IPS-15b (cell line): ENCODE measurements around the gene ACSL3.

Experiments used
- H3K27me3 ChIP-seq: one replicate; pipeline ENCODE4 v1.6.1; 2013; ENCODE audit warnings: low read length; ENCODE audit not compliant: control insufficient read depth, insufficient read depth
- H3K36me3 ChIP-seq: one replicate; pipeline ENCODE4 v1.6.1; 2013; ENCODE audit warnings: low read length; ENCODE audit not compliant: control insufficient read depth, insufficient read depth
- H3K4me1 ChIP-seq: one replicate; pipeline ENCODE4 v1.6.1; 2013; ENCODE audit warnings: mild to moderate bottlenecking, low read length; ENCODE audit not compliant: control insufficient read depth, insufficient read depth
- H3K4me3 ChIP-seq: one replicate; pipeline ENCODE4 v1.5.1; 2013; ENCODE audit warnings: low read depth, low read length
- H3K9ac ChIP-seq: one replicate; pipeline ENCODE4 v1.6.1; 2013; ENCODE audit warnings: low read depth, mild to moderate bottlenecking, low read length
- H3K9me3 ChIP-seq: one replicate; pipeline ENCODE4 v1.6.1; 2013; ENCODE audit warnings: mild to moderate bottlenecking, low read length; ENCODE audit not compliant: control insufficient read depth, insufficient read depth

ACSL3 gene

GRCh38 chr2:222939208-222939856 lies 78.5 kb downstream of the ACSL3 start:
- H3K36me3 ChIP-seq: no peaks in the 10 kb centered on the region
- no peaks in the 10 kb centered on the region for H3K4me1 ChIP-seq
- no peak overlapping the region for H3K4me3 ChIP-seq
- no peaks in the 10 kb centered on the region for H3K27me3 ChIP-seq
- H3K9ac ChIP-seq: no peak overlapping the region
- no peaks in the 10 kb centered on the region for H3K9me3 ChIP-seq

- Histone ChIP-seq H3K36me3 (no peaks in the 10 kb centered on the region), H3K4me3 (no peak overlapping the region)
Measured at GRCh38 chr2:222939979-222940378, 79.1 kb downstream of the ACSL3 start.

GRCh38 chr2:222941510-222942032 lies 80.7 kb downstream of the ACSL3 start:
- Histone ChIP-seq H3K27me3 (no peaks in the 10 kb centered on the region), H3K4me1 (no peaks in the 10 kb centered on the region), H3K9ac (no peak overlapping the region), H3K36me3 (no peaks in the 10 kb centered on the region), H3K4me3 (no peak overlapping the region), H3K9me3 (no peaks in the 10 kb centered on the region)

More at GRCh38 chr2:222939979-222940378, 79.1 kb downstream of the ACSL3 start:
- Histone ChIP-seq H3K9ac (no peak overlapping the region), H3K4me1 (no peaks in the 10 kb centered on the region), H3K27me3 (no peaks in the 10 kb centered on the region), H3K9me3 (no peaks in the 10 kb centered on the region)

GRCh38 chr2:222942561-222942960 lies 81.7 kb downstream of the ACSL3 start:
- Histone ChIP-seq H3K9ac (no peak overlapping the region), H3K4me3 (no peak overlapping the region), H3K36me3 (no peaks in the 10 kb centered on the region), H3K27me3 (no peaks in the 10 kb centered on the region), H3K9me3 (no peaks in the 10 kb centered on the region), H3K4me1 (no peaks in the 10 kb centered on the region)

DNA sequence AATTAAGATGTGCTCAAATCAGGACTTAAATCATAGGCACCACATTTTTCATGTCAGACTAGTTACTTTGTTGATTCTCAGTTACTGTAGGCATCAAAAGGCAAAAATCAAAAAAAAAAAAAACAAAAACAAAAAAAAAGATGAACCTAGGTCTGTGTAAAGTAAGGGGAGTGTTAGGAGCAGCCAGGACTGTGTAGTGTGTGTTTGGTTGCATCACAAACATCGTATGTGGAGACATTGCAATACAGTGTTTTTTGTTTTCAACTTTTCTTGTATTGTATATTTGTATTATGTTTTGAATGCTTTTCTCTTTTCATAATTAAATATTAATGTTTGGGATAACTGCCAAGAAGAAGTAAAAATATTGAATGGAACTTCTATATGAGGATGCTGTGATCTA lies 82.1 kb downstream of the ACSL3 start:
- Histone ChIP-seq H3K27me3 (no peaks in the 10 kb centered on the region), H3K9ac (no peak overlapping the region), H3K9me3 (no peaks in the 10 kb centered on the region), H3K4me3 (no peak overlapping the region), H3K36me3 (no peaks in the 10 kb centered on the region), H3K4me1 (no peaks in the 10 kb centered on the region)

- no peak overlapping the region for H3K9ac ChIP-seq
- no peaks in the 10 kb centered on the region for H3K27me3 ChIP-seq
- no peaks in the 10 kb centered on the region for H3K4me1 ChIP-seq
- H3K4me3 ChIP-seq: no peak overlapping the region
- H3K36me3 ChIP-seq: no peaks in the 10 kb centered on the region
- no peaks in the 10 kb centered on the region for H3K9me3 ChIP-seq
Measured at GRCh38 chr2:222943820-222944219, 83.0 kb downstream of the ACSL3 start.

DNA sequence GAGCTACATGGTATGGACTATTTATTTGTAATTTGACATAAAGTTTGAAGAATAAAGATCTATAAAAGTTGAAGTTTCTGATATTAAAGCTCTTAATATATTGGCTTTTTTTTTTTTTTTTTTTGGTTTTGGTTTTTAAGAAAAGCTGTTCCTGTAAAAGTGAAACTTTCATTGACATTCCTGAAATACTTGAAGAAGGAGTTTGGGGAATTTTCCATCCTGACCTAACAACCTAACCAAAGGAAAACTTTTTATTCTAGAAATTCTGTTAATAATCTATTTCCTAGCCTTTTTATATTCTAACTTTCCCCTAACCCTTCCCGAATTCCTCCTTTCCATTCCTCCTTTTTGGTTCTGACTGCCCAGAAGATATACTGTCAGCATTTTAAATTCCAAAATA lies 83.7 kb downstream of the ACSL3 start:
- Histone ChIP-seq H3K4me1 (no peaks in the 10 kb centered on the region), H3K4me3 (no peak overlapping the region), H3K9me3 (no peaks in the 10 kb centered on the region), H3K9ac (no peak overlapping the region), H3K27me3 (no peaks in the 10 kb centered on the region), H3K36me3 (no peaks in the 10 kb centered on the region)

GRCh38 chr2:222944971-222945740 lies 84.3 kb downstream of the ACSL3 start:
- Histone ChIP-seq H3K9me3 (no peaks in the 10 kb centered on the region), H3K4me1 (no peaks in the 10 kb centered on the region), H3K36me3 (no peaks in the 10 kb centered on the region), H3K27me3 (no peaks in the 10 kb centered on the region), H3K9ac (no peak overlapping the region), H3K4me3 (no peak overlapping the region)

DNA sequence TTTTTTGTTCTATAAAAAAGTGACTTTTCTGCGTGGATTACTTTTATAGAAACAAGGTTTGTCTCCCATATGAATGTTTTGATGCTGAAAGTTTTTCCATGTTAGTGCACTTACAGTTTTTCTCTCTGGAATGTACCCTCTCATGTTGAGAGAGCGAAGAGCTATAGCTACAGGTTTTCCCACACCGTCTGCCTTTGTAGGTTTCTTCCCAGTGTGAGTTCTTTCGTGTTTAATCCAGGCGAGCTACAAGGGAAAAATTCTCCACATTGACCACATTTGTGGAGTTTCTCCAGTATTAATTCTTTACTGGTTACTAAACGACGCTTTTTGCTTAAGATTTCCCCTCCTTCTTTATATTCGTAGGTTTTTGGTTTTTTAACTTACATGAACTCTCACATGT lies 85.1 kb downstream of the ACSL3 start:
- Histone ChIP-seq H3K27me3 (no peaks in the 10 kb centered on the region), H3K4me1 (no peaks in the 10 kb centered on the region), H3K9ac (no peak overlapping the region), H3K9me3 (no peaks in the 10 kb centered on the region), H3K4me3 (no peak overlapping the region), H3K36me3 (no peaks in the 10 kb centered on the region)

DNA sequence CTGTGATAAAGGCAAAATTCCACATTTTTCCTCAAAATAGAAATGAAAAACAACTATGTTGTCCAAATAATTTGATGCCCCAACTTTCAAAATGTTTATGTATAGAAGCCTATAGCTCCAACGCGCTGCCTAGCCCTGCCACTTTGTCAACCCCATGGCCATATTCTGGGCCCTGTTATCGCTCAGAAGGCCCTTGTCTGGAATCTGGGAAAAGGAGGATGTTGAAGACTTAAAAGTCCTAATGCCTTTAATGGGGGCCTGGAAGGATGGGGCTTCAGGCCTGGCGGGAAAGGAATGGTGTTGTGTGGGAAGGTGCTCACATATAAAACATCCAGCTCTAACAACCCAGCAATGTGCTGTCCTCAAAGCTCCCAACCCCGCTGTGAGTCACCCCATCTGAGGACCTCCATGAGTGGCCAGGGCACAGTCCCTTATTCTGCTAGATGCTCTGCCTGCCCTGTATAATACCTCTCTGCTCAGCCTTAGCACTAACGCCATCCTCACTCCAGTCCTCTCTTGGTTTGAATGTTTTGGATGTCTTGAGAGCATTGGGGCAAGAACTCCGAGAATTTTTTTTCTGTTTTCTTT lies 86.0 kb downstream of the ACSL3 start:
- H3K4me1 ChIP-seq: no peaks in the 10 kb centered on the region
- H3K36me3 ChIP-seq: no peaks in the 10 kb centered on the region
- H3K4me3 ChIP-seq: no peak overlapping the region
- H3K9me3 ChIP-seq: no peaks in the 10 kb centered on the region
- no peak overlapping the region for H3K9ac ChIP-seq
- H3K27me3 ChIP-seq: no peaks in the 10 kb centered on the region

DNA sequence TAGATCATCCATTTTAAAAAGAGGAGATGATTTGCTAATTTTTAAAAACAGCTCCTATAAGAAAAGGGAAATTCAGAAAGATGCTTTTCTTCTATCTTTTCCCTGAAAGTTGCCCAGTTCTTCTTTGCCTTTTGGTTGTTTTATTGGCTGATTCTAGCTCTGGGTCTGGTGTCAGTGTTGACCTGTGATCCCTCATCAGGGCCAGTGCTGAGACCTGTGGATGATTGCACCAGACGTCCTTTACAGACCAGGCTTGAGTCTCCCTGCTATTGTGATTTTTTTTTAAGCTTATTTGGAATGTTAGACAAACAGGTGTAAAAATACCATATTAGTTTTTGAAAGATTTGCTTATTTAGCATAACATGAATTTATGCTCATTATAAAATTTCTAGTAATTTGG lies 88.2 kb downstream of the ACSL3 start:
- Histone ChIP-seq H3K27me3 (no peaks in the 10 kb centered on the region), H3K9me3 (no peaks in the 10 kb centered on the region)

More for the DNA sequence above, 88.2 kb downstream of the ACSL3 start:
- no peaks in the 10 kb centered on the region for H3K36me3 ChIP-seq
- H3K4me1 ChIP-seq: no peaks in the 10 kb centered on the region
- H3K9ac ChIP-seq: no peak overlapping the region
- H3K4me3 ChIP-seq: no peak overlapping the region
